Measurements from ENCODE around the gene TRAPPC2B. TPM values are rescaled to one million over a fixed set of nuclear protein-coding genes. Genes with fewer than 3 reads are reported as not detected.

TRAPPC2B gene
- total and polyA plus RNA-seq, 2 donors (not counting 1 experiment from before 2014, with no cell fraction given), result 13.4 to 14.0 TPM

- Histone ChIP-seq H3K4me3 (replicated peaks in 1 of 4; ENCODE audit: control extremely low read depth in 1 of 4, insufficient read depth in 1 of 4, low read depth in 3 of 4, low read length in 4 of 4) (peak within 1 kb of the TSS; percentile 84 to 95 (median 90)), H3K4me2 (ENCODE audit: extremely low read depth, insufficient read depth, low read length) (peak within 1 kb of the TSS; percentile 95), H3K27ac (ENCODE audit: insufficient read depth, low read length) (peak within 1 kb of the TSS; percentile 49), H3K27me3 (ENCODE audit: control insufficient read depth, insufficient read depth, low read length) (no peaks in the 10 kb centered on the region), H4K20me1 (ENCODE audit: control insufficient read depth, extremely low read depth, insufficient read depth, low read length) (no peaks in the 10 kb centered on the region), H3K9ac (ENCODE audit: insufficient read depth, low read length) (peak within 1 kb of the TSS; percentile 80), H2AFZ (ENCODE audit: low read length) (peak within 1 kb of the TSS; percentile 97), H3K4me1 (ENCODE audit: control insufficient read depth, extremely low read depth, insufficient read depth, low read length) (peaks cover 6% of the 10 kb centered on the region), H3K9me3 (ENCODE audit: control insufficient read depth, insufficient read depth, low read depth, low read length) (no peaks in the 10 kb centered on the region), H3K79me2 (ENCODE audit: control insufficient read depth, insufficient read depth, low read length) (peaks cover 14% of the 10 kb centered on the region), H3K36me3 (ENCODE audit: control insufficient read depth, insufficient read depth, low read length) (peaks cover 4% of the 10 kb centered on the region)
- DNase-seq (ENCODE audit: low read depth in 2 of 2), result peak; percentile 93 to 94
- TF ChIP-seq, protein P1, sequence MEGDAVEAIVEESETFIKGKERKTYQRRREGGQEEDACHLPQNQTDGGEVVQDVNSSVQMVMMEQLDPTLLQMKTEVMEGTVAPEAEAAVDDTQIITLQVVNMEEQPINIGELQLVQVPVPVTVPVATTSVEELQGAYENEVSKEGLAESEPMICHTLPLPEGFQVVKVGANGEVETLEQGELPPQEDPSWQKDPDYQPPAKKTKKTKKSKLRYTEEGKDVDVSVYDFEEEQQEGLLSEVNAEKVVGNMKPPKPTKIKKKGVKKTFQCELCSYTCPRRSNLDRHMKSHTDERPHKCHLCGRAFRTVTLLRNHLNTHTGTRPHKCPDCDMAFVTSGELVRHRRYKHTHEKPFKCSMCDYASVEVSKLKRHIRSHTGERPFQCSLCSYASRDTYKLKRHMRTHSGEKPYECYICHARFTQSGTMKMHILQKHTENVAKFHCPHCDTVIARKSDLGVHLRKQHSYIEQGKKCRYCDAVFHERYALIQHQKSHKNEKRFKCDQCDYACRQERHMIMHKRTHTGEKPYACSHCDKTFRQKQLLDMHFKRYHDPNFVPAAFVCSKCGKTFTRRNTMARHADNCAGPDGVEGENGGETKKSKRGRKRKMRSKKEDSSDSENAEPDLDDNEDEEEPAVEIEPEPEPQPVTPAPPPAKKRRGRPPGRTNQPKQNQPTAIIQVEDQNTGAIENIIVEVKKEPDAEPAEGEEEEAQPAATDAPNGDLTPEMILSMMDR (conservative IDR thresholded peaks at IDR 0.05 in 1 of 2, IDR thresholded peaks at IDR 0.05 in 1 of 2; ENCODE audit: low read depth in 1 of 2, low read length in 2 of 2), result no peak
- TF ChIP-seq EZH2 (IDR thresholded peaks at IDR 0.05; ENCODE audit: low read length, missing control alignments), result no peak
Observed at GRCh38 chr19:57410877-57411671, 47.7 kb downstream of the TRAPPC2B start, which contains the start of gene ZNF17. Gene ZNF17 (plus strand): TSS chr19:57411161. CDS start chr19:57413616, 2,455 bp downstream.

Other genes starting within 250 kb of the TRAPPC2B start
- gene USP29, start 243.6 kb upstream of the TRAPPC2B start, total RNA-seq, result not detected in 2 replicates
- gene USP29, start 243.6 kb upstream of the TRAPPC2B start, polyA plus RNA-seq, result not detected in 2 replicates
- not detected in 2 replicates for gene ZIM3, start 218.3 kb upstream of the TRAPPC2B start, total RNA-seq
- gene ZIM3, start 218.3 kb upstream of the TRAPPC2B start, polyA plus RNA-seq, result not detected in 2 replicates
- not detected in 2 replicates for gene DUXA, start 196.1 kb upstream of the TRAPPC2B start, total RNA-seq
- gene DUXA, start 196.1 kb upstream of the TRAPPC2B start, polyA plus RNA-seq, result not detected in 2 replicates
- gene ZNF264, start 172.1 kb upstream of the TRAPPC2B start, total RNA-seq, result 19.0 and 24.9 TPM in 2 replicates
- 5.8 and 7.7 TPM in 2 replicates for gene ZNF264, start 172.1 kb upstream of the TRAPPC2B start, polyA plus RNA-seq
- 0.50 and 0.77 TPM in 2 replicates for gene AURKC, start 132.5 kb upstream of the TRAPPC2B start, total RNA-seq
- gene AURKC, start 132.5 kb upstream of the TRAPPC2B start, polyA plus RNA-seq, result 0.59 and 1.4 TPM in 2 replicates
- gene ZNF805, start 122.9 kb upstream of the TRAPPC2B start, total RNA-seq, result 33.4 and 40.6 TPM in 2 replicates
- 5.6 and 8.1 TPM in 2 replicates for gene ZNF805, start 122.9 kb upstream of the TRAPPC2B start, polyA plus RNA-seq
- 78.1 and 80.9 TPM in 2 replicates for gene ZNF460, start 83.1 kb upstream of the TRAPPC2B start, total RNA-seq
- 7.2 and 13.1 TPM in 2 replicates for gene ZNF460, start 83.1 kb upstream of the TRAPPC2B start, polyA plus RNA-seq
- 10.5 and 12.9 TPM in 2 replicates for gene ZNF543, start 43.1 kb upstream of the TRAPPC2B start, total RNA-seq
- gene ZNF543, start 43.1 kb upstream of the TRAPPC2B start, polyA plus RNA-seq, result 2.8 and 3.0 TPM in 2 replicates
- 11.6 and 13.7 TPM in 2 replicates for gene ZNF304, start 12.3 kb upstream of the TRAPPC2B start, total RNA-seq
- 6.2 and 7.3 TPM in 2 replicates for gene ZNF304, start 12.3 kb upstream of the TRAPPC2B start, polyA plus RNA-seq
- gene ZNF547, start within 50 bp of the TRAPPC2B start, total RNA-seq, result 4.6 and 6.1 TPM in 2 replicates
- 1.8 and 2.7 TPM in 2 replicates for gene ZNF547, start within 50 bp of the TRAPPC2B start, polyA plus RNA-seq
- 21.1 and 23.9 TPM in 2 replicates for gene ZNF548, start 26.3 kb downstream of the TRAPPC2B start, total RNA-seq
- gene ZNF548, start 26.3 kb downstream of the TRAPPC2B start, polyA plus RNA-seq, result 8.8 and 12.0 TPM in 2 replicates
- gene ZNF17, start 47.6 kb downstream of the TRAPPC2B start, total RNA-seq, result 12.3 and 15.2 TPM in 2 replicates
- 5.2 and 6.8 TPM in 2 replicates for gene ZNF17, start 47.6 kb downstream of the TRAPPC2B start, polyA plus RNA-seq
- 10.4 and 11.0 TPM in 2 replicates for gene ZNF749, start 71.8 kb downstream of the TRAPPC2B start, total RNA-seq
- 4.7 and 5.4 TPM in 2 replicates for gene ZNF749, start 71.8 kb downstream of the TRAPPC2B start, polyA plus RNA-seq
- 0.26 and 0.50 TPM in 2 replicates for gene VN1R1, start 93.6 kb downstream of the TRAPPC2B start, total RNA-seq
- gene VN1R1, start 93.6 kb downstream of the TRAPPC2B start, polyA plus RNA-seq, result 0.17 and 0.26 TPM in 2 replicates
- gene ZNF772, start 114.0 kb downstream of the TRAPPC2B start, total RNA-seq, result 16.9 and 29.7 TPM in 2 replicates
- gene ZNF772, start 114.0 kb downstream of the TRAPPC2B start, polyA plus RNA-seq, result 6.0 and 7.5 TPM in 2 replicates
- 13.6 and 20.3 TPM in 2 replicates for gene ZNF419, start 124.2 kb downstream of the TRAPPC2B start, total RNA-seq
- gene ZNF419, start 124.2 kb downstream of the TRAPPC2B start, polyA plus RNA-seq, result 4.6 and 8.9 TPM in 2 replicates
- 20.8 and 39.8 TPM in 2 replicates for gene ZNF773, start 136.4 kb downstream of the TRAPPC2B start, total RNA-seq
- 6.8 and 9.4 TPM in 2 replicates for gene ZNF773, start 136.4 kb downstream of the TRAPPC2B start, polyA plus RNA-seq
- 6.7 and 7.8 TPM in 2 replicates for gene ZNF549, start 163.8 kb downstream of the TRAPPC2B start, total RNA-seq
- 3.9 and 4.8 TPM in 2 replicates for gene ZNF549, start 163.8 kb downstream of the TRAPPC2B start, polyA plus RNA-seq
- gene ZNF550, start 196.3 kb downstream of the TRAPPC2B start, total RNA-seq, result 6.9 and 8.6 TPM in 2 replicates
- gene ZNF550, start 196.3 kb downstream of the TRAPPC2B start, polyA plus RNA-seq, result 4.2 and 5.7 TPM in 2 replicates
- gene ZNF416, start 215.4 kb downstream of the TRAPPC2B start, total RNA-seq, result 6.9 and 9.2 TPM in 2 replicates
- 3.9 and 4.5 TPM in 2 replicates for gene ZNF416, start 215.4 kb downstream of the TRAPPC2B start, polyA plus RNA-seq
- gene ZIK1, start 220.6 kb downstream of the TRAPPC2B start, total RNA-seq, result 7.1 and 7.2 TPM in 2 replicates
- gene ZIK1, start 220.6 kb downstream of the TRAPPC2B start, polyA plus RNA-seq, result 3.9 and 5.3 TPM in 2 replicates
- 2.5 and 2.8 TPM in 2 replicates for gene ZNF530, start 236.3 kb downstream of the TRAPPC2B start, total RNA-seq
- gene ZNF530, start 236.3 kb downstream of the TRAPPC2B start, polyA plus RNA-seq, result 1.6 and 2.5 TPM in 2 replicates

Data from fibroblast of lung (primary cell).